Iris pigment epithelial cell (primary cell): ENCODE results near the gene AGPS.
"Not testable (repeated sequence)": the region's sequence is repeated elsewhere in the genome, so short reads cannot be mapped to it uniquely, and the experiment has no call there.

ENCODE experiments used
- DNase-seq: peaks from one replicate; pipeline ENCODE4 v3.0.0-alpha.2; 2011; ENCODE audit warnings: low read depth

AGPS gene

DNA sequence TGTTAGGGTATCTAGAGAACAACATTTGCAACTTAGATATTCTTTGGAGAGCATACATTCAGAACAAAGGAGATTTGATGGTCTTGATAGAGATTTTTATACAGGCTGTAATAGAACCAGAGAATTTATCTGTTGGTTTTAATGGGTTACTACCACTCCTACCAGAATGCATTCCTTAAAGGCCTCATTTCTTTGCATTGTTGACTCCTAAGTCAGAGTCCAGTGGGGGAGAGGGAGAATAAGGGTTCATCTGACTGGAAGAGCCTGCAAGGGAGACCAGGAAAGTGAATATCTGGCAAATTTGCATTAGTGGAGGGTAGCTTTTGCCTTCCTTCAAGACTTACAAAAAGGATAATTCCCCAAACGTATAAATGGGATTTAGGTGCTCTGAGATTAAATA, 29.7 kb downstream of the AGPS start:
- DNase-seq = peak; percentile 54

DNA sequence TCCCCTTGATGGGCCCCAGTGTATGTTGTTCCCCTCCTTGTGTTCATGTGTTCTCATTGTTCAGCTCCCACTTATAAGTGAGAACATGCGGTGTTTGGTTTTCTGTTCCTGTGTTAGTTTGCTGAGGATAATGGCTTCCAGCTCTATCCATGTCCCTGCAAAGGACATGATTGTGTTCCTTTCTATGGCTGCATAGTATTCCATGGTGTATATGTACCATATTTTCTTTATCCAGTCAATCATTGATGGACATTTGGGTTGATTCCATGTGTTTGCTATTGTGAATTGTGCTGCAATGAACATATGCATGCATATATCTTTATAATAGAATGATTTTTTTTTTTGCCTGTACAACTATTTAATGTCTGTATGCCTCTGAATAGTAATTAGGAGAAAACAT, 31.5 kb downstream of the AGPS start:
- DNase-seq = not testable (repeated sequence)

DNA sequence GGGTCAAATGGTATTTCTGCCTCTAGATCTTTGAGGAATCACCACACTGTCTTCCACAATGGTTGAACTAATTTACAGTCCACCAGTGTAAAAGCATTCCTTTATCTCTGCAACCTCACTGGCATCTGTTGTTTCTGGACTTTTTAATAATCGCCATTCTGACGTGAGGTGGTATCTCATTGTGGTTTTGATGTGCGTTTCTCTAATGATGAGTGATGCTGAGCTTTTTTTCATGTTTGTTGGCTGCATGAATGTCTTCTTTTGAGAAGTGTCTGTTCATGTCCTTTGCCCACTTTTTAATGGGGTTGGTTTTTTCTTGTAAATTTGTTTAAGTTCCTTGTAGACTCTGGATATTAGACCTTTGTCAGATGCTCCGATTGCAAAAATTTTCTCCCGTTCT, 32.0 kb downstream of the AGPS start:
- DNase-seq = not testable (repeated sequence)

DNA sequence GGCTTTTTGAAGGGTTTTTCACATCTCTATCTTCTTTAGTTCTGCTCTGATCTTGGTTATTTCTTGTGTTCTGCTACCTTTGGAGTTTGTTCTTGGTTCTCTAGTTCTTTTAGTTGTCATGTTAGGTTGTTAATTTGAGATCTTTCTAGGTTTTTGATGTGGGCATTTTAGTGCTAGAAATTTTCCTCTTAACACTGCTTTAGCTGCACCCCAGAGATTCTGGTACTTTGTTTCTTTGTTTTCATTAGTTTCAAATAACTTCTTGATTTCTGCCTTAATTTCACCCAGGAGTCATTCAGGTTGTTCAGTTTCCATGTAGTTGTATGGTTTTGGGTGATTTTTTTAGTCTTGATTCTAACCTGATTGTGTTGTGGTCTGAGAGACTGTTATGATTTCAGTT, 34.7 kb downstream of the AGPS start:
- no peak for DNase-seq

DNA sequence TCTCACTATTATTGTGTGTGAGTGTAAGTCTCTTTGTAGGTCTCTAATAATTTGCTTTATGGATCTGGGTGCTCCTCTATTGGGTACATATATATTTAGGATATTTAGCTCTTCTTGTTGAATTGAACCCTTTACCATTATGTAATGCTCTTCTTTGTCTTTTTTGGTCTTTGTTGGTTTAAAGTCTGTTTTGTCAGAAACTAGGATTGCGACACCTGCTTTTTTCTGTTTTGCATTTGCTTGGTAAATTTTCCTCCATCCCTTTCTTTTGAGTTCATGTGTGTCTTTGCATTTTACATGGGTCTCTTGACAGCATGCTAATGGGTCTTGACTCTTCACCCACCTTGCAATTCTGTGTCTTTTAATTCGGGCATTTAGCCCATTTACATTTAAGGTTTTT, 35.4 kb downstream of the AGPS start:
- DNase-seq = peak; percentile 6

DNA sequence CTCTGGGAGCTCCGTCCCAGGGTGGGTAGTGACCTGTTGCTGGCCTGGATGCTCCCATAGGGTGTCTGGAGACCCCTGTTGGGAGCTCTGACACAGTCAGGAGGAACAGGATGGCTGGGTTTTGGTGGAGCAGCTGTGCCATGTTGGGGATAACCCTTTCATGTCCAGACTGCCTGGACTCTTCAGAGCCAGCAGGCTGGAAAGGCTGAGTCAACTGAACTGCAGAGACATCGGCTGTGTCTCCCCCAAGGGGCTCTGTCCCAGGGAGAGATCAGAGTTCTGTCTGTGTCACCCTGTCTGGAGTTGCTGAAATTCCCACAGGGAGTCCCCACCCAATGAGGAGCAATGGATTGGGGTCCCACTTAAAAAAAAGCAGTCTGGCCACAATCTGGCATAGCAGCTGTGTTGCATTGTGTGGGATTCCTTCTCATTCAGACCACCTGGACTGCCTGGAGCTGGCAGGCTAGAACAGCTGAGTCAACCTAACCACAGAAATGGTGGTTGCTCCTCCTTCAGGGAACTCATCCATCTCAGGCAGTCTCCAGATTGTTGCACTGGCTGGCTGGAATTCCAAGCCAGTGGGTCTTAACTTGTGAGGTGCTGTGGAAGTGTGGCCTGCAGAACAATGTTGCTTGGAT, 37.2 kb downstream of the AGPS start:
- peak; percentile 97 for DNase-seq

DNA sequence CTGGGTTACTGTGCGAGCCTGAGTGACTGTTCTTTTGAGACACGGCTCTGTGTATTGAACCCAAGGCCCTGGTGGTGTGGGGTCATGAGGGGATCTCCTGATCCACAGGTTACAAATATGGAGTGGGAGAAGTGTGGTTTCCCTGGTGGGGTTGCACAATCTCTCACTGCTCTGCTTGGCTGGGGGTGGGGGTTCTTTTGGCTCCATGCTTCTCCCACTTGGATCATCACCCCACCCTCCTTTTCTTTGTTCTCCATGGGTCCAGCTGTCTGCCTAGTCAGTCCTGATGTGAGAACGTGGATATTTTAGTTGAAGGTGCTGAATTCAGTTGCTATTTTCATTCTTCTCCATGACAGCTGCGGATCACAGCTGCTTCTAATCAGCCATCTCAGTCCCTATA, 37.8 kb downstream of the AGPS start:
- peak; percentile 14 for DNase-seq

DNA sequence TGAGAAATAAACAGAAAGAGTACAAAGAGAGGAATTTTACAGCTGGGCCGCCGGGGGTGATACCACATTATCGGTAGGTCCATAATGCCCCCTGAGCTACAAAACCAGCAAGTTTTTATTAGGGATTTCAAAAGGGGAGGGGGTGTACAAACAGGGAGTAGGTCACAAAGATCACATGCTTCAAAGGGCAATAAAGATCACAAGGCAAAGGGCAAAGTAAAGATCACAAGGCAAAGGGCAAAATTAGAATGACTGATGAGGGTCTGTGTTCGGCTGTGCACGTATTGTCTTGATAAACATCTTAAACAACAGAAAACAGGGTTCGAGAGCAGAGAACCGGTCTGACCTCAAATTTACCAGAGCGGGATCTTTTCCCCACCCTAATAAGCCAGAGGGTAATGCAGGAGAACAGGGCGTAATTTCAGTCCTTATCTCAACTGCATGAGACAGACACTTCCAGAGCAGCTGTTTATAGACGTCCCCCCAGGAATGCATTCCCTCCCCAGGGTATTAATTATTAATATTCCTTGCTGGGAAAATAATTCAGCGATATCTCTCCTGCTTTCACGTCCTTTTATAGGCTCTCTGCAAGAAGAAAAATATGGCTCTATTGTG, 38.6 kb downstream of the AGPS start:
- not testable (repeated sequence) for DNase-seq

DNA sequence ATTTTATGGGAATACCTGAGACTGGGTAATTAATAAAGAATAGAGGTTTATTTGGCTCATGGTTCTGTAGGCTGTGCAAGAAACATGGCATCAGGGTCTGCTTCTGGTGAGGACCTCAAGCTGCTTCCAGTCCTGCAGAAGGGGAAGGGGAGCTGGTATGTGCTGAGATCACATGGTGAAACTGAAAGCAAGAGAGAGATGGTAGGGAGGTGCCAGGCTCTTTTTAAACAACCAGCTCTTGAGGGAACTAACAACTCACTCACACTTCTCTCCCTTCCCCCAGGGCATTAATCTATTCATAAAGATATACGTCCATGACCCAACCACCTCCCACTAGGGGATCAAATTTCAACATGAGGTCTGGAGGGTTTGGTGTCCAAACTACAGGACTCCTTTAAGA, 40.1 kb downstream of the AGPS start:
- DNase-seq = no peak

DNA sequence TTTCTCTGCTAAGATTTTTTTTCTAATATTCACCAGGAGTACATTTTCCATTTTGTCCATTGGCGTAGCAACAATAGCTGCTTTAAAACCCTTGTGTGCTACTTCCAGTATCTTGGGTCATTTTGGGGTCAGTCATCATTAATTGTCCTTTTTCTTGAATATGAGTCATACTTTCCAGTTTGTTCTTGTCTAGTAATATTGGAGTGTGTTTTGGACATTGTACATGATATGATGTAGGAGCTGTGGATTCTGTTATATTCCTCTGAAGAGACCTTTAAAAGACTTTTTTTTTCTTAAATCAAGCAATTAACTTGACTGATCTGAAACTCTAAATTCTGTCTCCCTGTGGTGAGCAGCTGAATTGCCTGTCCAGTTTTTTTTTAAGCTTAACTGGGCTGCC, 40.8 kb downstream of the AGPS start:
- DNase-seq = peak; percentile 16

DNA sequence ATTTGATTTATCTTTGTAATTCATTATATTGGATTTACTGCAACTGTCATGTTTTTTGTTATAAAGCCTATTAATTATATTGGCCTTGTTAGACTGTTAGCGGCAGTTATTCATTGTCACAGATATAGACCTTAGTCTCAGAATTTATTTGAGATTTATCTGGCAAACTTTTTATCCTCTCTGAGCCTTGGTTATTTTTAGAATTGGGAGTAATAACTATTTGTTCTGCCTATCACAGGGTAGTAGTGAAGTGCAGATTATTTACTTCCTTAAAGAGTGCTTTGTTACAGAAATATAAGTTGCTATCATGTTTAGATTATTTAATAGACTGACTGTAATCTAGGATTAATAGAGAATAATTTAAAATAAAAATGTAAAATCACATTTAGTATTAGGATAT, 41.9 kb downstream of the AGPS start:
- no peak for DNase-seq

DNA sequence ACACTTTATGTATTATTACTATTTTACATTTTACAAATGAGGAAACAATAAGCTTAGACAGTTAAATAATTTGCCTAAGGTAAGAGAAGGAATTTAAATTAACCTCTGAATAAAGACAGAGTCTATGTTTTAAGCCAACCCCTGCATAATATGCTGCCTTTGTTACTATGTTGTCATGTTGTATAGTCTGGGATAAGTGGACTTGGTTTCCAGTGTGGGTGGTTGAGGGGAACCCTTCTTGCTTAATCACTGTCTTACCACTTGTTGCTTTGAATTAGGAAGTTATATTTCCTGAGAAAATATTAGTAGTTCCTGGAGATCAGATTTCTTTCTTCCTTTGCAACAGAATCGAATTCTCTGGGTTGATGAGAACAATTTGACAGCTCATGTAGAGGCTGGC, 52.6 kb downstream of the AGPS start:
- DNase-seq = peak; percentile 28

DNA sequence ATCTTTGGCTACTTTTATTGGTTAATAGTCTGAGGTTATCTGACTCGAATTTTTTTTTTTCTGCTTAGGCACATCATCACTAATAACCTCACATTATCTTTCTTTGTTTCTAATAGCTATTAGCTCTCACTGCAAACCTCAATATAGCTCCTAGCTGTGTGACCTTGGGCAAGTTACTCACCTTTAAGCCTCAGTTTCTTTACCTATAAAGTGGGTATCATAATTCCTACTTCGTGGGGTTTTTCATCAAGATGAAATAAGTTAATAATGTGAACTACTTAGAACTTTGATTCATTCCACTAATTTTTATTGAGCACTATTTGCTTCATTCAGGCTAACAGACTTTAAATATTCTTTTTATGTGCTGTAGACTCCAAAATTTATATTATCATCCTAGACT, 55.5 kb downstream of the AGPS start:
- no peak for DNase-seq

DNA sequence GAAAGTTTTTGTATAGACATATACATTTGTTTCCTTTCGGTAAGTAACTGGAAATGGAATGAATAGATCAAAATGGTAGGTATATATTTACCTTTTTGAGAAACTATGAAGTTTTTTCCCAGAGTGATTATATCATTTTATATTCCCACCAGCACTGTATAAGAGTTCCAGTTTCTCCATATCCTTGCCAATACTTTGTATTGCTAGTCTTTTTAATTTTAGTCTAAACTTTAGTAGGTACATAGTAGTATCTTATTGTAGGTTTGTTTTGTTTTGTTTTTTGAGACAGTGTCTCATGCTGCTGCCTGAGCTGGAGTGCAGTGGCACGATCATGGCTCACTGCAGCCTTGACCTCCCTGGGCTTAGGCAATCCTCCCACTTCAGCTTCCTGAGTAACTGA, 56.6 kb downstream of the AGPS start:
- no peak for DNase-seq

DNA sequence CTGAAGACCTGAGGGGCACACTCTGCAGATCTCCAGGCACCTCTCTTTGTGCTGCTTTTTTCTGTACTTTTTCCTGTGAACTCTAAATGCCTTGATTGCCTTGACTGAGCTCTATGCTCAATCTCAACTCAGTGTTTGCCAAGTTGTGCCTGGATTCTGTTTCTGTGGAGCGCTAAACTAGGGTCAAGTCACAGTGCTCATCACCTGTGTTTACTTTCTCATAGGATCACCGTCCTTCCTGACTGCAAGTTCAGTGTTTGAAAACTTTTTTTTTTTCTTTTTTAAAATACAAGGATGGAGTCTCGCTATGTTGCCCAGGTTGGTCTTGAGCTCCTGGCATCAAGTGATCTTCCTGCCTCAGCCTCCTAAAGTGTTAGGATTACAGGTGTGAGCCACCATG, 62.6 kb downstream of the AGPS start:
- no peak for DNase-seq

DNA sequence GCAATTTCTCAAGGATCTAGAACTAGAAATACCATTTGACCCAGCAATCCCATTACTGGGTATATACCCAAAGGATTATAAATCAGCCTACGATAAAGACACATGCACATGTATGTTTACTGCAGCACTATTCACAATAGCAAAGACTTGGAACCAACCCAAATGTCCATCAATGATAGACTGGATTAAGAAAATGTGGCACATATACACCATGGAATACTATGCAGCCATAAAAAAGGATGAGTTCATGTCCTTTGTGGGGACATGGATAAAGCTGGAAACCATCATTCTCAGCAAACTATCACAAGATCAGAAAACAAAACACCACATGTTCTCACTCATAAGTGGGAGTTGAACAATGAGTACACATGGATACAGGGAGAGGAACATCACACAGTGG, 67.2 kb downstream of the AGPS start:
- DNase-seq = not testable (repeated sequence)

DNA sequence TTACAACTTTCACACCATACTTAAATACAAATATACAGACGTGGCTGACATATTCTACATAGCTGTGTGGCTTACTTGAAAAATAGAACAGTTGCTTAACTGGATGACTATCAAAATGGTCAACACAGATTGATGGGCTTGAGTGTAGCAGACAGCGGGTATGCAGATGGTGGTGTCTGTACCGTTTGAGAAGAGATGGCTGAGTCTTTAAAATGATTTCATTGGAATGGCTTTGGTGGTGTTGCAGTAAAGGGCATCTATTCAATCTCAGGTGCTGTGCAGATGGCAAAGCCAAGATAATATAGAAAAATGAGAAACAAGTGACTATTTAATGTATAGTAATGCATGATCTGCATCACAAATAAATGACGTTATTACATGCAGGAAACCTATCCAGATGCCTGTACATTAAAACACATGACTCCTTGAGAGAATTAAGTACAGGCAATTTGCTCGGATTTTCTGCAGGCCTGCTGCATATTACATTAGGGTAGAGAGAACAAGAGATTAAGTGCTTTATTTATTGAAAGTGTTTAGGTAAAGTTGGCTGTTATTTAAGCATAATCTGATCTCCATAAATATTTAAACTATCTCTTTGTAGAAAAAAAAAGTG, 68.5 kb downstream of the AGPS start:
- DNase-seq = no peak

DNA sequence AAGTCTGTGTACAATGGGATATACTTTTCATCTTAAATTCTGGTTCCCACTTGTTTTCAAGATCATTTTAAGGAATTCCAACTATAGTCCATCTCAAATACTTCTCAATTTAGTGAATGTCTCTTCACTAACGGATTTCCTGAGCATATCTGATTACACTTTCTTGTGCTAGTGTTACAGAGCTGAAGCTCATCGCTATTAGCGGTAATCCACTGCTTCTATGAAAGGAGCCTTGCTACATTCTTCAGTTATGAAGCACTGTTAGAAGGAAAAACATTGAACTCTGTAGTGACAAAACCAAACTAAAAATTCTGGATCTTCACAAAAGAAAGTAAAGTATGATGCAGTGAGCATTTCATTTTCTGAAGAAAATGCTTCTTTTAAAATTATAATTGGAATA, 72.0 kb downstream of the AGPS start:
- DNase-seq = peak; percentile 83

DNA sequence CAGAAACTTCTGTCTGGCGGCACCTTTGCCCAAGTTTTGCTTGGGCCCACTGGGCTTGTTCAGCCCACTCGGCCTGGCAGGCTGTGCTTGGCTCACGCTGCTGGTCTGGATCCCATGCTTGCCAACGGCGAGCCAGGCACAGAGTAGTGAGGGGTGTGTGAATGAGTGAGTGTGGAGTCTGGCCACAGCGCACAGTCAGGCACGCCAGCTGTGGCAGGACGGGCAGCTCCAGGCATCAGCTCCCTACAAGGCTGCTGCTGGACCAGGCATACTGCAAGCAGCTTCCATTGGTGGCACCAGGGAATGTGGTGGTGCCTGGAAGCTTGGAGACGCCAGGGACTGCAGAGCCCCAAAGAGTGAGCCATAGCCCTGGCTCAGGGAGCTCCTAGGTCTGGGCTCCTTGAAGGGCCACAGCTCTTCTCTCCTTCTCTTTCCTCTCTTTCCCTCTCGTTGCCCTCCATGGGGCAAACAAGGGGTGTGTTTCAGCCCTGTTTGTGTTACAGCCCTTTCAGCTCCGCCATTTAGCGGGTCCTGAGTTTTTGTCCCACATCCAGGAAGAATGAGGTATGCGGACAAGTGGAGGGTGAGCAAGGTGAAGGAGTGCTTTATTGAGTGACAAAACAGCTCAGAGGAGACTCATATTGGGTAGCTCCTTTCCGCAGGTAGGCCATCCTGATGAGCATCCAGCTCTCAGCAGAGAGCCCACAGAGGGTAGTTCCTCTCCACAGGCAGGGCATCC, 73.0 kb downstream of the AGPS start:
- DNase-seq = no peak

DNA sequence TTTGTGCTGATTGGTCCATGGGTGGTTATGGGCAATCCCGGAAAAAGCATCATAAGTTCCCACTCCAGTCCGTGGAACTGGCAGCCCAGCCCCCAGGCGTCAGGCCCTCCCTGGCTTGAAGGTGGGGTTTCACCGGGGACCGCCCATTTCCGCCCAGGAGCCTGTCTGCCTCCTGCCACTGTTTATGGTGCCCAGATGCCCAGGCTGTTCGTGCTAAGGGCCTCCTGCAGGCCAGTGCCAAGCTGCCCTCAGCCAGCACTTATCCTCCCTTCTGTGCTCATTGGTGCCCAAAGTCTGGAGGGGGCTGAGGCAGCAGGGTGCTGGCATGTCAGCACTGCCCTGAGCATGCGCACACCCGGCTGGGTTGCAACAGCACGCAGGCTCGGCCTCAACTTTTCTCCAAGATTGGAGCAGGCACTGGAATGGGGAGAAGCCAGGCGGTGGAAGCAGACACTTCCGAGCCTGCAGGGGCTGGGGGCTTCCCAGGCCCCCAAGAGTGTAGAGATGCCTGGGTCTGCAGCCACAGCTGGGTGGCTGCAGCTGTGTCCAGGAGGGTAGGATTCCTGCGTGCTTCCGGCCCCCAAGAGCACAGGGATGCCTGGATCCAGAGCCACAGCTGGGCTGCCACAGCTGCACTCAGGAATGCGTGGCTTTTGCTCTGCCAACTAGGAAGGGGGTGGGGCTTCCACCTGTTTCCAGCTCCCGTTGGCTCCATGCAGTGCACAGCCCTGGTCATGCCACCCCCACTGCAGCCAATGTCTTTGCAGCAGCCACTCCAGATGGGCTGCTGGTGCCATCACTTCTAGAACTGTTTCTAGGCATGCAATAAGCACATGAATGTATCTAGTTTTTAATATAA, 74.0 kb downstream of the AGPS start:
- no peak for DNase-seq

DNA sequence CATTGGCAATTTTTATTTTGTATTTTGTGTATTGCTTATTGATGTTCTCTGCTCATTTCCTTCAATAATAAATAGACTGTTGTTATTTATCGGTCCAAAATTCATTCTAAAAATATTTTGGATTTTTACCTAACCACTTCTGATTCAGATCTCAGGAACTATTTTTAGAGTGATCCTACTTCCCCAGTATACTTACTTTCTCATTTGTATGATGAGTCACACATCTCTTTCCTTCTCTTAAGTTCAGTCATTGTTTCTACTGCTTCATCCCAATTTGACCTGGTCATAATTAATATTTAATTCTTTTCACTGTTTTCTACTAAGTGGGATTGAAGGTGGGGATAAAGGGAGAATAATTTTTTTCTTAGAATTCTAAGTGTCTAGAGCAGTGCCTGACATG, 75.1 kb downstream of the AGPS start:
- DNase-seq = peak; percentile 76

DNA sequence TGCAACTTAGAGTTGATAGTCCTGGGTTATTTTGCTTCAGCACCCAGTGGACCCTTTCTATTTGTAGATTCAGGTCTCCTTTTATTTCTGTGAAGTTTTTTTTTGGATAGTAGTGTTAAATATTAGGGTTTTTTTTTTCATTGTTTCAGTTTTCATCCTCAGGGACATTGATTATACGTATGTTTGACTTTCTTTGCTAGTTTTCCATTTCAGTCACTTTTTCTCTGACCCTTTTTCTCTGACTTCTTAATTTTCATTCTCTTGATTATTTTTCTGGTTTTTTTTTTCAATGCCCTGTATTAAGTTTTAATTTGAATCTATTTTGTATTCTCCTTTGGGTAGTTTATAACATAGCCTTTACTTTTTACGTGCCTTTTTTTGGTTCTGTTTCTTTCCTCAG, 79.4 kb downstream of the AGPS start:
- no peak for DNase-seq
